NCI-H1694 treated with DMSO at 0.1 percent for 48 hours (cell line): ENCODE measurements around the gene NEUROG3.
"Not testable (repeated sequence)": the region's sequence is repeated elsewhere in the genome, so short reads cannot be mapped to it uniquely, and the experiment has no call there.

ENCODE experiments used
- DNase-seq: peaks from one replicate; lab custom pipeline; 2025; lab: John Stamatoyannopoulos, UW

Gene NEUROG3

DNA sequence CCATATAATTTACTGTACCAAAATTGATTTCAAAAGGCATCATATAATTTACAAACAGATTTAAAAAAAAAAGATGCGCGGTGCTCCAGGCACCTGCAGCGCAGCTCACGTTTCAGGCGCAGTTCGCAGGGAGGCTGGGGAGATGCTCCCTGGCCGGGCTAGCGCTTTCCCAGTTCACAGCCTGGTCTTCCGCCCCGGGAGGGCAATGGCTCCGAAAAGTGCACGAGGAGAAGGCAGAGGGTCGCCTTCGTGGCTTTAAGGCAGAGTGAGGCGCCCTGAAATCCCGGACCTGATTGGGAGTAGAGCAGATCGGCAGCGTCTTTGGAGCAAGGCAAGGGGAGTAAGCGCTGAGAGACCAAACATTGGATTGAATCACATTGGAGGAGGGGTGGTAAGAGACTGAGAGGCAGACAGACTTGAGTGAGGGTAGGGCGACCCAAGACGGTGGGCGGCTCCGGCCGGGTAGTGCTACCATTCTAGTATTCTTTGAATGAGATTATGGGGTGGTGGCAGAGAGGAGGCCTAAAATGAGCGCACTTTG is 1.5 kb downstream of the NEUROG3 start:
- DNase-seq = no peak

DNA sequence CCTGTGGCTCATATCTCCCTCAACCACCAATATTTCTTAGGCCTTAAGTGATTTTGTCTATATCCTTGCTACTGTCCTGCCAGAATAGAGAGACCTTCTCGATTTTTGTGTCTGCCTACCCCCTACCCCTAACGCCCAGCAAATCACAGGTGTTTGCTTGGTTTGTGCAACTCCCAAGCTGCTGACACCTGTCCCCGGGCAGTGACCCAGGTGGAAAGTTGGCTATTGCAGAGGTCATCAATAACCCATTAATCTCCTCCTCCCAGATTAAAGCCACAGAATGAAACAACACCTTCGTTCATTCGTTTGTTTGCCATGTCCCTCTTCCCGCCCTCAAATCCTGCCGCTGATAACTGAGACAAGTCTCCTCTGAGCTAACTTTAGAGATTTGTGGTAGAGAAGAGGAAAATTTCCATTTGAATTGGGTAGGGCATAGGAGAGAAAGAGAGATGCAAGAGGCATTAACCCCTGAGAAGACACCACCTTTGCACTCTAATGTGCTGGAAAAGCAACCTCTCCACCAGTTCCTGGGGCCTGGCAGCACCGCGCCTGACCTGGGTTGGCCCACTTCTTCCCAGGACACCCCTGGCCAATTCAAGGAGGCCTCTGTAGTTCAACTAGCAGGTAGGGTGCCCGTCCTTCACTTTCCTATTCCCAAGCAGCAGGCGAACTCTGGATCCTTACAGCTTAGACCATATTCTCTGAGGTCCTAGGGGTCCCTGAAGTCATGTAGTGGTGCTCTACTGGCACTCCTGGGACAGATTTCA is 3.0 kb downstream of the NEUROG3 start:
- DNase-seq = no peak

DNA sequence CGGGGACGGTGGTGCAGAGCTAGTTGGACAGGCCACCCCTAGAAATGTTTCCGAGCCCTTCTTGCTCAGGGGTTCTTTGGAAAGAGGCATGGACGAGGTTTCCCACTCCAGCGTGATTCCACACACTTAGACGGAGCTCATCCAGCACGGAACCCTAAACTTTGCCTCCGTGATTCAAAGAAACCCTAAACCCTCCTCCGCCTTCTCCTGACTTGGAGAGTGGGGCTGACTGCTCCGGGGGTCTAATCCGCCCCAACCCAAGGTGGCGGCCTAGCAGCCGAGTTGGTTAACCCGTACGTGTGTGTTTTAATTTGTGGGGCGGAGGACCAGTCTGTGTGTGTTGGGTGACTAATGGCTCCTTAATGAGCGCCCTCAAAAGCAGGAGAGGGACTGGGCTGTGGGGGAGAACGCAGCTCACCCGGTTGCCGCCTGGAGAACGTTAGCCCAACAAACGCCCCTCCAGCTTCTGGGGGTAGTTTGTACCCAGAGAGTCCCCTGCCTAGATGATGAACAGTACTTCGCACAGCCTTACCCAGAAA is 3.8 kb downstream of the NEUROG3 start:
- no peak for DNase-seq

DNA sequence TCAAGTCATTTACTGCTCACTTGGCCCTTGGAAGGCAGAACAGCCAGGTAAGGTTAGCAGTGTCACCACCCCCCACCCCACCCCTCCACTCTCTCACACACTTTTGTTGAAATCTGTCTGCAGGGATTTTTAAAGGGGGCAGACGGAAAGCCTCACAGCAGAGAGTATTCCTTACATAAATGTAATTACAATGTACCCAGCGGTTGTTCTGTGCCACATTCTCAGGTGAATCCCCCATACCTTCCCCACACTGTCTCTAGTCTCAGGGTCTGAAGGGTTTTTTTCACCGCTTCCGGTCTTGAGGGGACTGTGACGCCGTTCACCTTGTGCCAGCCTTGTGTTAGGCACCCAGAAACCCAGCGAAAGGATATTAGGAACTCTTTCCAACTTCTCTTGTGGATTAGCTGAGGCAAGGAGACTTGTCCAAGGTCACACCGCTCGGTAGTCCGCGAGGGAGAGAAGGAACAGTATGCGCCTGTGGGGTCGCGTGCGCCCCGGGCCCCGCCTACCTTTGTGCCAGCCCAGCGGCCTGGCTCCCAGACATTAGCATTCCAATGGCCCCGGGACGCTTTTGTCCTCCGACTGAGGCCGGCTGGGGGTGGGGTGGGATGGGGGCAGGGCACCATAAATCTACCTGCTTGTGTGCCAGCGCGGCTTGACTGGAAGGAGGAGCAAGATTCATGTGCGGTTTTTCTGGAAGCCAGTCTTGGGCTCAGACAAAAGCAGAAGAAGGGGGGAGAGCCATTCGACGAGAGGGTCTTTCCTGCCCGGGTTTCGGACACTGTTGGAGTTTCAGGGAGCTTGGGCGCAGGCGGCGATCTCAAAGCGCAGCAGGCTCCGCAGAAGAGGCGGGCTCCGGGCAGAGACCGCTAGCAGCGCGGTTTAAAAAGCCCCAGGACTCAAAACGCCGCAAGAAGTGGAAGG is 4.5 kb downstream of the NEUROG3 start:
- DNase-seq = no peak

DNA sequence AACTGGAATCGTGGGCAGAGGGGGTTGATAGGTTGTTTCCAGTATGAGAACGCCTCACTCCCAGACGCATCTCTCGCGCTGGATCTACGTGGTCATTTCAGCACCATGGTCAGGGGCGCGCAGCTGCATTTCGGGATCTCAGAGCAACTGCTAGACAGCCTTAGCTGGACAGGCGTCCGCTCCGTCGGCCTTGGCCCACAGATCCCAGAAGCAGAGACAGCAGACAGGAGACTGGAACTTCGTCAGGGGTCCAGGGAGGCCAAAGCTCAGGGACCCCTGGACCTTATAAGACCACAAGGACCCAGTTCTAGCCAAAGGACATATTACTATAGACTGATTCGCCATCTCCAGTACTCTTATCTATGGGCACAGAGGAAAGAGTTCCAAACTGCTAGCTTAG is 5.3 kb downstream of the NEUROG3 start:
- no peak for DNase-seq

DNA sequence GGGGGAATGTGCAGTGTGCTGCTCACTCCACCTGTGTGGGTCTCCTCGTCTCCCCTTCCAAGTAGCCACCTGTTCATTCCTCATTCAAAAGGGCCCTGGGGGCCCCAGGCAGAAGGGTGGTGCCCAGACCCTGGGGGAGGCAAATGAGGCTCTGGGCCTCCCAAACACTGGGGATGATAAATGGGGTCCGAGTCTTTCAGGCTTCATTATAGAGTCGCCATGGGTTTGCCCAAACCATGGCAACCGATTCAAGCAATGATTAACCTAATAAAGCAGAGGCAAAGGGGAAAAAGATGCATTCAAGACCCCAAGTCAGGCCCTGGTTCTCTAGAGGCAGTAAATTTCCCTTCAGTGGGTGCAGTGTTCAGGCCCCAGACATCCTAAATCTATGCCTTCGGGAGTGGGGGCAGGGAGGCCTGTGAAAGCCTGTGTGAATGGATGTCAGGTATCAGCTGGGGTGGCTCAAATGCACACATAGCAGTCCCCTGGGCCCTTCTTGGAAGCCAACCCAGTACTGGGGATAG is 10.4 kb downstream of the NEUROG3 start:
- DNase-seq = no peak

DNA sequence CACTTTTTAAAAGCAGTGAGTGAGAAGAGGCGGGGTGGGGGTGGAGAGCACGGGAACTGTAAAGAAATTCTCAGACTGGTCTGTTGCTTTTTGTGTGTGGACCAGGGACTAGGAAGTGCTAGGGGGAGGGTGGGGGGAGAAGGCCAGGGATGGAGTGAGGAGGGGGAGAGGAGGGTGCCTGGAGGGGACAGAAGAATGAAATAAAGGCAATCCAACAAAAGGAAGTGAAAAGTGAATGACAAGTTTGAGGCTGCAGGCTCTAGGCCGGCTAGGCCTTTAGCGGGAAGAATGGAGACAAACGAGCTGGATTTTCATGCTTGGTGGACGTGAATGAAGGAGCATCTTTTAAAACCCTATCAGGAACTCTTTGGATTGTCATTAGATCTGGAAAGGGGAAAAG is 13.7 kb downstream of the NEUROG3 start:
- no peak for DNase-seq

DNA sequence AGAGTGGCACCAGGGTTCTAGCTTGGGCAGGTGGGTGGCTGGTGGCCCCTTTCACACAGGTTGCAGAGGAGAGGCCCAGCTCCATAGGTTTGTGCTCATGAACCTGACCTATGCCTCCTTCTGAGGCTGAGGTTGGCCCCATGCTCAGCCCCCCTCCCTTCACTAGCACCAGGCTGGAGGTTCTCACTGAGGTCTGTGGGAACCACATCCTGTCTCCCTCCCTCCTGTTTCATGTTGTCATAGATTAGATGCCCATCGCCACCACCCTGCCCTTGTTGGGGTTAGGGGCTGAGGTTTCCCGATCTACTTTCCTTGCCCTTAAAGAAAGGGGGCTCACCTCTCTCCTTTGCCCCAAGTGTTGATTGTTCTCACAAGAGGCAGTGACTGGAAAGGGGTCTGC is 14.7 kb downstream of the NEUROG3 start:
- no peak for DNase-seq

DNA sequence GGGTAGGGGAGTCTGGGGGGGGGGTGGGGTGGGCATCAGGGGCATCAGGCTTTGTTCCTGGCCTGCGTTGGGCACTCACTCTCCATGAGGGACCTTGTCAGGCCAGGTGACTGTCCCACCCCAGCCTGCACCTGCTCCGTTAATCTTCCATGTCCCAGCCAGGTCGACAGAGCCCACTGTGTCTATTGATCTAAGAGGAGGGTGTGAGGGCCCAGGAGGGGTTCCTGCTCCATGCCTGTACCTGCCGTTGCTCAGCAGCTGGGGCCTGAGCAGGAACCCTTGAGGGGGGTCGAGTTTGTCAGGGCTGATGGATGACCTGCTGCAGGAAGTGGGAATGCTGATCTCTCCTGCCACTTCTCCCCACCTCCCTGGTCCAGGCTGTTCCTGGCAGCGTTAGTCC is 18.6 kb downstream of the NEUROG3 start:
- no peak for DNase-seq

DNA sequence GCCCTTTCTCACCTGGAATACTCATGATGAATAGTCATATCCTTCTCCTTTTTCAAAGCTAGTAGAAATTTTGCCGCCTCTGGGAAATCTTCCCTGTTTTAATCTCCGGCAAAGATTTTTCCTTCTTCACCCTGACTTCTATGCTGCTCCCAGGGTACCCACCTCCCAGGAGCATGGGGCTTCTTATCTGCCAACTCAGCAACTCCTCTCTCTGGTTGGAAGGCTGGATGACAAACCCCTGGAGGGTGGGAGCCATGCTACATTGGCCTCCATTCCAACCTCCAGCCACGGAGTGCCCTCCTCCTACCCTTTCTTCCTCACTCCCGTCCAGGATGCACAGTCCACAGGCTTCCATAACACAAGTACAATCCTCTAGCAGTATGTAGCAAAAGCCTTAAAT is 19.9 kb downstream of the NEUROG3 start:
- no peak for DNase-seq

DNA sequence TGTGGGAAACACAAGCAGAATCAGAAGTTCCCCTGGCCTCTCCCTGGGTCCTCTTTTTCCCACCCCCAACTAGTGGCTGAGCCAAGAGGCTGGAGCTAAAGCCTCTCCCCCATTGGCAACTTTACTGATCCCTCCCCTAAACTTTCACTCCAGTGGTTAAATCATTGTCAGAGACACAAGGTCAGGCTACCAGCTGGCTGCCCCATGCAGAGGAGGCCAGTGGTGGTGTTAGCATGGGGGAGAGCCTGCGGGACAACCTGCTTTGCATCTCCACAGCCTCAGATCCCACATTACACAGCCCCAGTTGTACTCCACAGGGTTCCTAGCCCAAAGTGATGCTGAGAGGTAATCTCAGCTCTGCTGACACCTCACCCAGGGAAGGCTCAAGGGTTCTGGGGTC is 21.0 kb downstream of the NEUROG3 start:
- DNase-seq = no peak

DNA sequence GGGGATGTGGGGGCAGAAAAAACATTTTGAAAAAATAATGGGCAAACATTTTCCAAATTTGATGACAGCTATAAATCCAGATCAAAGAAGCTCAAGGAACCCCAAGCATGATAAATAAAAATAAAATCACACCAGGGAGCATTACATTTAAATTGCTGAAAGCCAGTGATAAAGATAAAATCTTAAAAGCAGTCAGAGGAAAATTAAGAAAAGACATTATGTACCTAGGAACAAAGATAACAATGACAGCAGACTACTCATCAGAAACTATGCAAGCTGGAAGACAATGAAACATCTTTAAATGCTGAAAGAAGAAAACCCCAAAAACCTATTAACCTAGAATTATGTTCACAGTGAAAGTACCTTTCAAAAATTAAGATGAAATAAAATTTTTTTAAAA is 23.3 kb downstream of the NEUROG3 start:
- DNase-seq = no peak

DNA sequence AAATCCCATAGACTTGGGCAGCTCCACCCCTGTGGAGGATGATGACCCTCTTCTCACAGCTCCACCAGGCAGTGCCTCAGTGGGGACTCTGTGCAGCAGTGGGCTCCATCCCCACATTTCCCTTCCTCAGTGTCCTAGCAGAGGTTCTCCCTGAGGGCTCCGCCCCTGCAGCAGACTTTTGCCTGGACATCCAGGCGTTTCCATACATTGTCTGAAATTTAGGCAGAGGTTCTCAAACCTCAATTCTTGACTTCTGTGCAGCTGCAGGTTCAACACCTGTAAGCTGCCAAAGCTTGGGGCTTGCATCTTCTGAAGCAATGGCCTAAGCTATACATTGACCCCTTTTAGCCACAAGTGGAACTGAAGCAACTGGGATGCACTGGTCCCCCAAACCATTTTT is 31.8 kb downstream of the NEUROG3 start:
- no peak for DNase-seq

DNA sequence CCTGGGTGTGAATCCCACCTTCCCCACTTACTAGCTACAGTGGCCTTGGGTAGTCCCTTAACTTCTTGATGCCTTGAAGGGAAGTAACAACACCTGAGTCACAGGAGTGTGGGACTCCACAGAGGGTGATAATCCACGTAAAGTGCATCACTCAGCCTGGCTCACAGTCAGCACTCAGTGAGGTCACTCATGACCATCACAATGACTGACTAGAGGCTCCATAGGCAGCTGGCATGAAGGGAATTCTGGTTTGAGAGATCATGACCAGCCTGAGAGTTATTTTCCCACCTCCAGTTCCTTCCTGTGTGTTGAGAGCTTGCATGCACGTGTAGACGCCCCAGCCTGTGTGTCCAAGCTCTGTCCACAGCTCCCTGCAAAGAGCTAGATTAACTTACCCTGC is 34.8 kb downstream of the NEUROG3 start:
- no peak for DNase-seq

DNA sequence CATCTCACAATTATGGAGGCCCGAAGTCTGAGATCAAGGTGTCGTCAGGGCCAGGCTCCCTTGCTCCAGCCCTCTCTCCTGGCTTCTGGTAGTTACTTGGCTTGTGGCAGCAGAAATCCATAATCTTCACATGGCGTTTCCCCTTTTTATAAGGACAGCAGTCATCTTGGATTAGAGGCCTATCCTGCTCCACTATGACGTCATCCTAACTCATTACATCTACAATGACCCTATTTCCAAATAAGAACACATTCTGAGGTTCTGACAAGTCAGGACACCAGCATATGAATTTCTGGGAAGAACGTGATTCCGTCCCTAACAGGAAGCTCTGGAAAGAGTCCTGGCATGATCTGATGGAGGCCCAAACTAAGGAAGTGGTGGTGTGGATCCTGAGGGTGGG is 35.8 kb downstream of the NEUROG3 start:
- DNase-seq = no peak

DNA sequence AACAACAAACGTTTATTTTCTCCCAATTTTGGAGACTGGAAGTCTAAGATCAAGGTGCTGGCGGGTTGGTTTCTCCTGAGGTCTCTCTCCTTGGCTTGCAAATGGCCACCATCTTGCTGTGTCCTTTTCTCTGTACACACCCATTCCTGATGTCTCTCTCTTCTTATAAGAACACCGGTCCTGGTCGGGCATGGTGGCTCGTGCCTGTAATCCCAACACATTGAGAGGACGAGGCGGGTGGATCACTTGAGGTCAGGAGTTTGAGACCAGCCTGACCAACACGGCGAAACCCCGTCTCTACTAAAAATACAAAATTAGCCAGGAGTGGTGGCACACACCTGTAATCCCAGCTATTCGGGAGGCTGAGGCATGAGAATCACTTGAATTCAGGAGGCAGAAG is 36.7 kb downstream of the NEUROG3 start:
- not testable (repeated sequence) for DNase-seq

DNA sequence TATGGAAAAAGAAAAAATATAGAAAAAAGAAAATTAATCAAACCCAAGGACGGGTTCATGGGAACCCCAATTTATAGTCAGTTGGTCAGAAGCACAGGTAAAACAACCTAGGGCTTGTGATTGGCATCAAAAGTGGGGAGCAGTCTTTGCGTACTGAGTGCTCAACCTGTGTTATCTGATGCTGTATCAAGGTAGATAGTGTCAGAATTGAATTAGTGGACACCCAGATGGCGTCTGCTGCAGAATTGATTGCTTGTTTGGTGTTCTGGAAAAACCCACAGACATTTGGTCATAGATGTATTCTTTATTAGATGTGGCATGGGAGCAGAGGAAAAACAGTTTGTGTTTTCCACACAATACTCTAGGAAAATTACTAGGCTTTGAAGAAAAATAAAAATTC is 39.6 kb downstream of the NEUROG3 start:
- no peak for DNase-seq

DNA sequence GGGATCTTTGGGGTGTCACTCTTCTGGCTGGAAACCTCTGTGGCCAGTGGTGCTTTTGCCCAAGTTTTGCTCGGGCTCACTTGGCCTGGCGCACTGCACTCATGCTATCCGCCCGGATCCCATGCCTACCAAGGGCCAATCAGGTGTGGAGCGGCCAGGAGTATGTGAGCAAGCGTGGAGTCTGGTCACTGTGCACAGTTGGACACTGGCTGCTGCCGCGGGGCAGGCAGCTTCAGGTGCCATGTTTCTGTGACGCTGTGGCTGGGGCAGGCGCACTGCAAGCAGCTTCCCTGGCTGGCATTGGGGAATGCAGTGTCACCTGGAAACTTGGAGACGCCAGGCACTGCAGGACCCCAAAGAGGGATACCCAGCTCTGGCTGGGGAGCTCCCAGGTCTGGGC is 45.3 kb downstream of the NEUROG3 start:
- DNase-seq = no peak
